Gastrocnemius medialis (tissue), 4 donors: ENCODE data around the gene MPIG6B. TPM values are rescaled to one million over a fixed set of nuclear protein-coding genes. Genes with fewer than 3 reads are reported as not detected.
A peak's percentile ranks its signal among the peaks of the same experiment; 100 is the strongest.

ENCODE experiments used
- ATAC-seq, 2 donors: fragments of 150-250 bp; one replicate each; pipeline ENCODE4 v1.9.1; 2016
- DNase-seq, 2 donors: peaks; one replicate each; pipeline ENCODE4 v3.0.0-alpha.2; 2019
- H3K27ac ChIP-seq, 4 donors: fragments of 200-600 bp; sonication (generic); 1 replicate in 1 of 4; 2 replicates in 3 of 4; pipeline ENCODE4 v1.5.1; 2016 to 2018; ENCODE audit warnings: mild to moderate bottlenecking in 2 of 4, moderate library complexity in 1 of 4
- H3K27me3 ChIP-seq, 3 donors: fragments of 200-600 bp; sonication (generic) in 2 of 3; 1 replicate in 1 of 3; 2 replicates in 2 of 3; pipeline versions ENCODE4 v1.5.1 to v1.6.0; 2016 to 2019; ENCODE audit warnings: mild to moderate bottlenecking in 1 of 3, moderate library complexity in 1 of 3
- H3K36me3 ChIP-seq, 2 donors: fragments of 200-600 bp; sonication (generic) in 1 of 2; one replicate each; pipeline ENCODE4 v1.5.1; 2017 to 2018
- H3K4me1 ChIP-seq, 2 donors: fragments of 200-600 bp; sonication (generic) in 1 of 2; one replicate each; pipeline ENCODE4 v1.5.1; 2016 to 2017; ENCODE audit warnings: mild to moderate bottlenecking in 2 of 2
- H3K4me3 ChIP-seq, 4 donors: fragments of 200-600 bp; sonication (generic) in 3 of 4; 1 replicate in 1 of 4; 2 replicates in 3 of 4; pipeline ENCODE4 v1.5.1; 2016 to 2019; ENCODE audit warnings: mild to moderate bottlenecking in 2 of 4
- H3K9me3 ChIP-seq, 3 donors: fragments of 200-600 bp; sonication (generic) in 2 of 3; 1 replicate in 1 of 3; 2 replicates in 2 of 3; pipeline ENCODE4 v1.5.1; 2016 to 2019
- CTCF ChIP-seq, 5 experiments: fragments of 450-650 bp in 3 of 5; fragments of 200-600 bp in 2 of 5; sonication (generic) in 2 of 5; IDR thresholded peaks in 4 of 5; conservative IDR thresholded peaks in 1 of 5; 1 replicate in 4 of 5; 2 replicates in 1 of 5; pipeline ENCODE4 v1.5.1; 2016 to 2019; ENCODE audit warnings: antibody characterized with exemption in 5 of 5, mild to moderate bottlenecking in 3 of 5, moderate library complexity in 3 of 5
- POLR2A ChIP-seq, 2 donors: fragments of 450-650 bp; IDR thresholded peaks; one replicate each; pipeline ENCODE4 v1.6.1; 2017; ENCODE audit warnings: antibody characterized with exemption in 2 of 2, mild to moderate bottlenecking in 2 of 2, moderate library complexity in 2 of 2
- in situ Hi-C, 4 donors: fragments of 200-750 bp; cut with MboI; loops; one replicate each; pipeline versions ENCODE4 v1.15.0 to v1.8.0; 2017; ENCODE audit warnings: low sequenced_read_pairs in 4 of 4
- intact Hi-C: fragments of 100-400 bp; cut with DNase I; formaldehyde crosslinking; loops from one replicate; pipeline ENCODE4 v1.15.1; 2023; ENCODE audit warnings: low total_unique reads
- total RNA-seq, 4 donors: library from RNA; depleted of rRNA; stranded (reverse); fragments of >200 nt; gene quantifications; one replicate each; pipeline versions ENCODE4 v1.1.0 to v1.2.3, GENCODE V29; 2016

MPIG6B gene
- total RNA-seq, 4 donors from 2014 or later: not detected

- intact Hi-C loops (loop anchor here (1.0 to 2.0 kb wide), 4 partner anchors 14 to 278 kb away; partner anchors contain the start of genes CSNK2B, NELFE and SKIC2), in situ Hi-C loops (loop anchor here in 3 of 4 donors (5.0 to 25.0 kb wide), 3 partner anchors 87 to 282 kb away; partner anchors contain the start of genes DXO (in 1 of the 3), NELFE (in 1 of the 3) and SKIC2 (in 1 of the 3))
- TF ChIP-seq POLR2A (IDR thresholded peaks at IDR 0.05) (no peak), CTCF (IDR thresholded peaks at IDR 0.05 in 4 of 5, conservative IDR thresholded peaks at IDR 0.05 in 1 of 5) (peak; percentile 60 to 80 (median 76))
- peak; percentile 97 for ATAC-seq
- Histone ChIP-seq H3K9me3 (no peaks in the 10 kb centered on the region), H3K4me1 (peaks cover 13% of the 10 kb centered on the region in 2 donors), H3K4me3 (peak within 1 kb of the TSS; percentile 43 to 85 (median 66)), H3K27me3 (no peaks in the 10 kb centered on the region), H3K36me3 (peaks cover 0 to 9% of the 10 kb centered on the region in 2 donors), H3K27ac (peak within 1 kb of the TSS; percentile 22 to 74 (median 56))
- DNase-seq: peak; percentile 77 to 82
These were observed 42.7 kb upstream of the MPIG6B start, which contains the start of gene LY6G5C for GRCh38 chr6:31680226-31681134. TSS of gene LY6G5C (minus strand) at chr6:31681067. CDS start at chr6:31680373, 694 bp downstream.

- TF ChIP-seq POLR2A (IDR thresholded peaks at IDR 0.05) (no peak), CTCF (IDR thresholded peaks at IDR 0.05 in 4 of 5, conservative IDR thresholded peaks at IDR 0.05 in 1 of 5) (no peak)
- peak overlapping the region; percentile 17 to 74 (median 56) for H3K27ac ChIP-seq
- ATAC-seq (peak; percentile 39 to 45), DNase-seq (no peak)
- peaks cover 0 to 14% of the 10 kb centered on the region in 2 donors for H3K36me3 ChIP-seq
- H3K27me3 ChIP-seq: no peaks in the 10 kb centered on the region
- peaks cover 13% of the 10 kb centered on the region in 2 donors for H3K4me1 ChIP-seq
- intact Hi-C loops: loop anchor here (2.0 kb wide), 1 partner anchor 278 kb away; the partner anchor contains the start of genes NELFE and SKIC2
- peak overlapping the region; percentile 43 to 85 (median 66) for H3K4me3 ChIP-seq
- H3K9me3 ChIP-seq: no peaks in the 10 kb centered on the region
- in situ Hi-C loops: loop anchor here in 3 of 4 donors (5.0 to 25.0 kb wide), 3 partner anchors 86 to 281 kb away; partner anchors contain the start of genes DXO (in 1 of the 3), NELFE (in 1 of the 3) and SKIC2 (in 1 of the 3)
These were observed 42.0 kb upstream of the MPIG6B start for GRCh38 chr6:31681135-31681671.

GRCh38 chr6:31683591-31683990, 39.6 kb upstream of the MPIG6B start:
- H3K27me3 ChIP-seq: no peaks in the 10 kb centered on the region
- ATAC-seq (no peak), DNase-seq (no peak)
- peaks cover 0 to 38% of the 10 kb centered on the region in 2 donors for H3K36me3 ChIP-seq
- H3K4me3 ChIP-seq: no peak overlapping the region
- in situ Hi-C loops: loop anchor here in 3 of 4 donors (5.0 to 25.0 kb wide), 3 partner anchors 84 to 279 kb away; partner anchors contain the start of genes DXO (in 1 of the 3), NELFE (in 1 of the 3) and SKIC2 (in 1 of the 3)
- peaks cover 13% of the 10 kb centered on the region in 2 donors for H3K4me1 ChIP-seq
- no peaks in the 10 kb centered on the region for H3K9me3 ChIP-seq
- intact Hi-C loops: no loop called here
- no peak for TF ChIP-seq POLR2A (IDR thresholded peaks at IDR 0.05)
- no peak for TF ChIP-seq CTCF (IDR thresholded peaks at IDR 0.05 in 4 of 5, conservative IDR thresholded peaks at IDR 0.05 in 1 of 5)
- no peak overlapping the region for H3K27ac ChIP-seq

GRCh38 chr6:31686483-31686882, 36.7 kb upstream of the MPIG6B start:
- Histone ChIP-seq H3K4me3 (no peak overlapping the region), H3K4me1 (peaks cover under 1 to 2% of the 10 kb centered on the region in 2 donors), H3K27ac (no peak overlapping the region), H3K27me3 (no peaks in the 10 kb centered on the region), H3K9me3 (no peaks in the 10 kb centered on the region), H3K36me3 (peaks cover 0 to 67% of the 10 kb centered on the region in 2 donors)
- DNase-seq (no peak), ATAC-seq (no peak)
- in situ Hi-C loops: loop anchor here in 2 of 4 donors (5.0 to 25.0 kb wide), 3 partner anchors 86 to 276 kb away; partner anchors contain the start of genes DXO (in 1 of the 2), NELFE (in 1 of the 2) and SKIC2 (in 1 of the 2)
- intact Hi-C loops: no loop called here
- TF ChIP-seq POLR2A (IDR thresholded peaks at IDR 0.05) (no peak), CTCF (IDR thresholded peaks at IDR 0.05 in 4 of 5, conservative IDR thresholded peaks at IDR 0.05 in 1 of 5) (no peak)
